ENCODE measurements around the gene OXSR1.
"Not testable (repeated sequence)": the region's sequence is repeated elsewhere in the genome, so short reads cannot be mapped to it uniquely, and the experiment has no call there.

Gene OXSR1

GRCh38 chr3:38163117-38163840 lies 2.1 kb upstream of the OXSR1 start:
- TF ChIP-seq ZNF274 (IDR thresholded peaks at IDR 0.05; ENCODE audit: low read depth, low read length), result no peak
- no peak overlapping the region for H3K4me3 ChIP-seq (ENCODE audit: low read length)

DNA sequence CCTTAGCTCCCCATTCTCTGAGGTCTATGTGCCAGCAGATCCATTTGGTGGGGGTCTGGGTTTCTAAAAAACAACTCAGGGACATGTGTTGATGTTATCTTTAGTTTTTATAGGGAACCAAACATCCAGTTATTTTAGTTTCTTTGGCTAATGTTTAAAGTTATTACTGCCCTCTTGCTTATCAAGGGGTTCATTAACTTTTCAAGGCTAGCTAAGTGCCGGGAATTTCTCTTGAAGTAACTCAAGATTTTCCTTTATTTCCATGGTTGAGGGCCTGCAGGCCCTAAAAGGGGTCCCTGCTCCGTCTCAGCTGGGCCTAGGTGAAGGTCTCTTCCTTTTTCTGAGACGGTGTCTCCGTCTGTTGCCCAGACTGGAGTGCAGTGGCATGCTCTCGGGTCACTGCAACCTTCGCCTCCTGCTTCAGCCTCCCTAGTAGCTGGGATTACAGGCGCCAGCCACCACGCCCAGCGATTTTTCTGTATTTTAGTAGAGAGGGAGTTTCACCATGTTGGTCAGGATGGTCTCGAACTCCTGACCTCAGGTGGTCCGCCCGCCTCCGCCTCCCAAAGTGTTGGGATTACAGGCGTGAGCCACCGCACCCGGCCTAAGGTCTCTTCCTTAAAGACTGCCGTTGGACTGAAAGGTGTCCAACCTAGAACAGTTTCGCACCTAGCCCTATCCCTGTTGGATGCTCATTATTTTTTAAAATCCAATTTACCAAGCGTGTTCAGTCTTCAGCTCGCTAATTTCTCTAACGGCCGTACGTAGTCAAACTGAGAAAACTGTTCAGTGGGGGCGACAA lies 1.3 kb upstream of the OXSR1 start:
- TF ChIP-seq ZNF274 (IDR thresholded peaks at IDR 0.05; ENCODE audit: low read depth, low read length), result no peak
- peak overlapping the region; percentile 65 for H3K4me3 ChIP-seq (ENCODE audit: low read length)

GRCh38 chr3:38164643-38164951 lies 740 bp upstream of the OXSR1 start:
- TF ChIP-seq ZNF274 (IDR thresholded peaks at IDR 0.05; ENCODE audit: low read depth, low read length), result no peak
- peak overlapping the region; percentile 65 for H3K4me3 ChIP-seq (ENCODE audit: low read length)

- no peak for TF ChIP-seq ZNF274 (IDR thresholded peaks at IDR 0.05; ENCODE audit: low read depth, low read length)
- peak overlapping the region; percentile 81 for H3K4me3 ChIP-seq (ENCODE audit: low read length)
These were observed 518 bp downstream of the OXSR1 start for GRCh38 chr3:38165722-38166387.

DNA sequence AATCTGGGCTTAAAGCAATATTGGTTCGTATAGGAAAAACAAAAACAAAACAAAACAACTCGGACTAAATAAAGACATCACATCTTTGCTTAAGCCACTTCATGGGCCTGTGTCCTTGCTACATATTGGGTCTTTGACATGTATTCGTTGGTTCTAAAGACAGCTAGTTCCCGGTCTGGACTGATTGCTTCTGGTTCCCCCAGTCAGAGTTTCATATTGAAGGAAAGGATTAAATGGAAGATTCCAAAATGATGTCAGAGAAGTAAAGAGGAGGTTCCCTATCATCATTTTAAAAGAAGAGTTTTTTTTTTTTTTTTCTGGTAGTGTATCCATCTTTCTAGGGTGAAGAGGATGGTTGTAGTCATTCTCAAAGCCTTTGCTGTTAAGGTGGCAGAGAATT lies 2.3 kb downstream of the OXSR1 start:
- TF ChIP-seq ZNF274 (IDR thresholded peaks at IDR 0.05; ENCODE audit: low read depth, low read length), result no peak
- H3K4me3 ChIP-seq (ENCODE audit: low read length), result no peak overlapping the region

- no peak overlapping the region for H3K4me3 ChIP-seq (ENCODE audit: low read length)
- no peak for TF ChIP-seq ZNF274 (IDR thresholded peaks at IDR 0.05; ENCODE audit: low read depth, low read length)
These were observed 3.1 kb downstream of the OXSR1 start for GRCh38 chr3:38168151-38169026.

DNA sequence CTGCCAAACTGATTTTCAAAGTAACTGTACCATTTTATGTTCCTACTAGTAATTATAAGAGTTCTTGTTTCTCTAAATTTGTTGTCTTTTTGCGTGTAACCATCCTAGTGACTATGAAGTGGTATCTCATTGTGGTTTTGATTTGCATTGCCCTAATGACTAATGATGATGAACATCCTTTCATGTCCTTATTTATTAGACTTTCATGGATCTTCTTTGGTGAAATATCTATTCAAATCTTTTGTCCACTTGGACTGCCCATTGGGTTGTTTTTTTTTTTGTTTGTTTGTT lies 3.6 kb downstream of the OXSR1 start:
- no peak for TF ChIP-seq ZNF274 (IDR thresholded peaks at IDR 0.05; ENCODE audit: low read depth, low read length)
- H3K4me3 ChIP-seq (ENCODE audit: low read length), result no peak overlapping the region

- no peak overlapping the region for H3K4me3 ChIP-seq (ENCODE audit: low read length)
- no peak for TF ChIP-seq ZNF274 (IDR thresholded peaks at IDR 0.05; ENCODE audit: low read depth, low read length)
These were observed 5.4 kb downstream of the OXSR1 start for GRCh38 chr3:38170722-38171121.

- H3K4me3 ChIP-seq (ENCODE audit: low read length), result no peak overlapping the region
- no peak for TF ChIP-seq ZNF274 (IDR thresholded peaks at IDR 0.05; ENCODE audit: low read depth, low read length)
These were observed 6.3 kb downstream of the OXSR1 start for GRCh38 chr3:38171622-38172021.

DNA sequence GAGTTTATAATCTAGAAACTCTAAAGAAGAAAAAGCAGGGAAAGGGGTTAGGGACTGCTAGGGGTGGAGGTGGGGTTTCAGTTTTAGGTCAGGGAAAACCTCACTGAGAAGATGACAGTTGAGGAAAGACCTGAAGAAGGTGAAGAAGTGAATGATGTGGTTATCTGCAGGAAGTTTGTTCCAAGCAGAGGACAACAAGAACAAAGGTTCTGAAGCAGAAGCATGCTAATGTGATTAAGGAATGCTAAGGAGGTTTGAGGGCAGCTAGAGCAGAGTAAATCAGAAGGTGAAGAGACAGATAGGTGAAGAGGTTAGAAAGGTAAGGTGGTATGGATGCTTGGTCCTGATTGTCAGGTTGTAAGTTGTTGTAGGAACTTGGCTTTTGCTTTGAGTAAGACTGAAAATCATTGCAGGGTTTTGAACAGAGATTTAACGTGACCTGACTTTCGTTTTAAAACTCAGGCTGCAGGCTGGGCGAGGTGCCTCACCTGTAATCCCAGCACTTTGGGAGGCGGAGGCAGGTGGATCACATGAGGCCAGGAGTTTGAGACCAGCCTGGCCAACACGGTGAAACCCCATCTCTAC lies 8.6 kb downstream of the OXSR1 start:
- no peak for TF ChIP-seq ZNF274 (IDR thresholded peaks at IDR 0.05; ENCODE audit: low read depth, low read length)
- peak overlapping the region; percentile 3; the same call in 1 of the 2 replicates for H3K4me3 ChIP-seq (ENCODE audit: low read length)

GRCh38 chr3:38177181-38177580 lies 11.8 kb downstream of the OXSR1 start:
- no peak for TF ChIP-seq ZNF274 (IDR thresholded peaks at IDR 0.05; ENCODE audit: low read depth, low read length)
- H3K4me3 ChIP-seq (ENCODE audit: low read length), result no peak overlapping the region

- H3K4me3 ChIP-seq (ENCODE audit: low read length), result no peak overlapping the region
- no peak for TF ChIP-seq ZNF274 (IDR thresholded peaks at IDR 0.05; ENCODE audit: low read depth, low read length)
These were observed 21.4 kb downstream of the OXSR1 start for GRCh38 chr3:38186781-38187180.

DNA sequence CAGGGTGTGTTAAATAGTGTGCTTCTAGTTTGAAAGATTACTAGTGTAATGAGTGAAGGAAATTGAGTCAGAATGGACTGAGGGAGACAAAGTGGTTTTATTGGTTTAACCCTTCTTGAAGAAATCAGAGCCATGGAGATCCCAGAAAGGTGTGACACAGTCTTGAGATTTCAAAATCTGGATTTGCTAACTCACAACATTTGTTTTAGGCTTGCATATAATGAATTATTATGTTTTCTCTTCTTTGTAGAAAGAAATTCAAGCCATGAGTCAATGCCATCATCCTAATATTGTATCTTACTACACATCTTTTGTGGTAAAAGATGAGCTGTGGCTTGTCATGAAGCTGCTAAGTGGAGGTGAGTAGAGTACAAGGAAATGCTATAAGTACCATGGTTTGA lies 25.1 kb downstream of the OXSR1 start:
- no peak overlapping the region for H3K4me3 ChIP-seq (ENCODE audit: low read length)

GRCh38 chr3:38202931-38203330 lies 37.6 kb downstream of the OXSR1 start:
- not testable (repeated sequence) for H3K4me3 ChIP-seq (ENCODE audit: low read length)

More for the DNA sequence above, 25.1 kb downstream of the OXSR1 start:
- TF ChIP-seq ZNF274 (IDR thresholded peaks at IDR 0.05; ENCODE audit: low read depth, low read length), result no peak
